Activated CD8-positive, alpha-beta memory T cell treated with anti-CD3 and anti-CD28 coated beads, Interleukin-2, amount 50 U/mL, for 24 hours (primary cell): ENCODE measurements around the gene LIN52.
"Not testable (repeated sequence)": the region's sequence is repeated elsewhere in the genome, so short reads cannot be mapped to it uniquely, and the experiment has no call there.

Experiments
- DNase-seq: peaks from one replicate; pipeline ENCODE4 v3.0.0-alpha.2; 2020; ENCODE audit errors: extremely low read depth

The LIN52 gene

DNA sequence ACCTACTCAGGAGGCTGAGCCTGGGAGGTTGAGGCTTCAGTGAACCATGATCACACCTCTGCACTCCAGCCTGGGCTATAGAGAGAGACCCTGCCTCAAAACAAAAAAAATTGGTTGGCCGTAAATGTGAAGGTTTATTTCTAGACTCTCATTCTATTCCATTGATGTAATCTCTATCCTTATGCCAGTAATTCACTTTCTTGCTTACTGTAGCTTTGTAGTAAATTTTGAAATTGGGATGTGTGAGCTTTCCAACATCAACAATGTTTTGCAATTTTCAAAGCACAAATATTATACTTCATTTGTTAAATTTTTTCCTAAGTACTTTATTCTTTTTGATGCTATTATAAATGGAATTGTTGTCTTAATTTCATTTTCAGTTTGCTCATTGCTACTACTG is 24.6 kb downstream of the LIN52 start:
- DNase-seq = no peak

- DNase-seq = not testable (repeated sequence)
Measured at GRCh38 chr14:74111395-74112216, 26.9 kb downstream of the LIN52 start.

- not testable (repeated sequence) for DNase-seq
Measured at GRCh38 chr14:74125487-74125886, 40.7 kb downstream of the LIN52 start.

GRCh38 chr14:74126315-74127013 is 41.7 kb downstream of the LIN52 start:
- no peak for DNase-seq

DNA sequence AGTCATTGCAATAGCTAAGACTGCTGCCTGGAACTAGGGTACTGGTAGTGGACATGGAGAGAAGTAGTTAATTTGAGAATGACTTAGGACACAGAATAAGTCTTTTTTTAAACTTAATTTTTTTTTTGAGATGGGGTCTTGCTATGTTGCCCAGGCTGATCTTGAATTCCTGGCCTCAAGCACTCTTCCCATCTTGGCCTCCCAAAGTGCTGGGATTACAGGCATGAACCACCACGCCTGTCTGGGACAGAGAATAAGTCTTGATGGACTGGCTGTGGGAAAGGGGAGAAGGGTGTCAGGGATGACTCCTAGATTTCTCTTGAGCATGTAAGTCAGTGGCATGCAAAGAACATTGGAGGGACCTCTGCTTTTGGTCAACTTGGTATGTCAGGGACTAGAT is 42.9 kb downstream of the LIN52 start:
- no peak for DNase-seq

DNA sequence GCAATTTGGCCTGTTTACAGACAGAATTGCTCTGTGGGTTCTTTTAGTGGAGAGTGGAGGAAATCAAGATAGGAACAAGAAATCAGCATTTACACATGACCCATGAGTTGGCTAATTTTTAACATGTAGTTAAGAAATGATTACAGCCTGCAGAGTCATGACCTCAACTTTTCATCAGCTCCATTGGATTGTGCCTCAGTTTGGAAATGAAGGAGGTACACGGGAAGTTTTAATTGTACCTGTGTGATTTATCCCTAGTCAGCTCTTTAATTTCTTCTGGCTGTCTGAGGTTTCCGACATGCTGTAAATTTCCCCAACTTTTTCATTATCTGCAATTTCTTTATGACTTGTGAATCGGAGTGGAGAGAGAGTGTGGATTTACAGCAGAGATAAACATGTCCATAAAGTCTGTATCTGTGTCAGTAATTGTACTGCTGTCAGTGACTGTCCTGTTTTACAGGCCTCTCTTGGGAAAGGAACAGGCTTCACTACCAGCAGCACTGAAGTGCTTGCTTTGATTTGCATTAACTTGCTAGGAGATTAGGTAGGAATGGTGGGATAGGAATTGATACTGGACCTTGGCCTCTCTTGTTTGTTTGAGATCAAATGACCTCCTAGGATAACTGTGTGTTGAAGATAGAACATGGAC is 49.2 kb downstream of the LIN52 start:
- DNase-seq = no peak

DNA sequence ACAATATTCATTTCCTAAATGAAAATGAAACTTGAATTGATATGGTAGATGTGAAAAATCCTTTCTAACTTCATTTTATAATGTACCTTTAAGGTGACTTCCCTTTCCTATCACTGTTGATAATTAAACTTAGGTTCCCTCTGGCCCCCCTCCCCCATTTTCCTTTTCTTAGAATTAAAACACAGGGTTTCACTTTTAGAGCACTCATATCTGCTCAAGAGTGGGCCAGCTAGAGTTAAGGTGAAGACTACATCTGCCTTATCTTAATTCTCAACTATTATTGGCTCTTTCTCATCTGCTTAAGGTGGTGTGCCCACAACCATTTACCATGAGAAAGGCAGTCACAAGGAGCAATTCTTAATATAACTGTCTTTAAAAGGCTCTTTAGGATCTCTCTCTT is 49.7 kb downstream of the LIN52 start:
- DNase-seq = no peak

GRCh38 chr14:74135426-74135825 is 50.7 kb downstream of the LIN52 start:
- DNase-seq = no peak

GRCh38 chr14:74140374-74140850 is 55.7 kb downstream of the LIN52 start:
- DNase-seq = no peak

- DNase-seq = no peak
Measured at GRCh38 chr14:74141703-74142102, 56.9 kb downstream of the LIN52 start.

GRCh38 chr14:74142523-74142922 is 57.8 kb downstream of the LIN52 start:
- no peak for DNase-seq

DNA sequence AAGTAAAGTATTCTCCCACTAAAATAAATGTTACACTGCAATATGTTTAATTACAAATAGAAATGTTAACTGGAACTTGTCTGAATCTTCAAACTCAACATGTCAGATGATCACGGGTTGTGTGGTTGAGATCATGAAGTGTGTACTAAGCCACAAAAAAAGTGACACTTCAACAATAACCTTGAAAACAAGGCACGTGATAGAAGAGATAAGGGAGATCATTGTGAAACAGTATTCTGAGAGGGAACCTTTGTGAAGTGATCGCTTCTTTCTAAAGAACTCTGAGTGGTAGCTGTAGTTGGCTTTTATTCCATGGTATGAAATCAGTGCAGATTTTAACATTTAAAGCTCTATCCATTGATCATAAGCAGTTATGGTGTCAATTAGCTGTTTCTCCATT is 60.0 kb downstream of the LIN52 start:
- DNase-seq = no peak

DNA sequence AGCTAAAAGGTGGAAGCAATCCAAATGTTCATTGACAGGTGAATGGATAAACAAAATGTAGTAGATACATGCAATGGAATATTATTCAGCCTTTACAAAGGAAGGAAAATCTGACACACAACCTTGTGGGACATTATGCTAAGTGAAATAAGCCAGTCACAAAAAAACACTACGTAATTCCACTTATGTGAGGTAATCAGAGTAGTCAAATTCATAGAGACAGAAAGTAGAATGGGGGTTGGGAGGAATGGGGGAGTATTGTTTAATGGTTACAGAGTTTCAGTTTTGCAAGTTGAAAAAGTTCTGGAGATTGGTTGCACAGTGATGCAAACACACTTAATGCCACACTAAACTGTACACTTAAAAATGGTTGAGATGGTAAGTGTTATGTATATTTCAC is 62.8 kb downstream of the LIN52 start:
- DNase-seq = no peak

DNA sequence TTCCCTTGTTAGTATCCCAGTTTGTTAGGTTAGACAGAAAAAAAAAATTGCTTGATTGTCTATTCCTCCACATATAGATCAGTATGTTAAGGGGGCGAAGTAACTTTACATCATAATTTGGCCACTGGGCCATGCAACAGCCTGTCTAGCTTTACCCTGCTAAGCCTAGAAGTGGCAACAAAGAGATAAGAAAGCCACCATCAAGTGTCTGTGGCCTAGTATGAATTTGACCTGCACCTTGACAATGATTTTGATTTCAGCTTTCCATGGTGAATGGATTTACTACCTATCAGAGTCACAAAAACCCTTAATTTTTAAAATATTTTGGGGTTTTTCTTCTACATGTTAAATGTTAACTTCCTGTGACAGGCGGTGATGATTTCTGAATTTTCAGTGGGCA is 63.9 kb downstream of the LIN52 start:
- DNase-seq = no peak

GRCh38 chr14:74155287-74155686 is 70.5 kb downstream of the LIN52 start:
- no peak for DNase-seq

DNA sequence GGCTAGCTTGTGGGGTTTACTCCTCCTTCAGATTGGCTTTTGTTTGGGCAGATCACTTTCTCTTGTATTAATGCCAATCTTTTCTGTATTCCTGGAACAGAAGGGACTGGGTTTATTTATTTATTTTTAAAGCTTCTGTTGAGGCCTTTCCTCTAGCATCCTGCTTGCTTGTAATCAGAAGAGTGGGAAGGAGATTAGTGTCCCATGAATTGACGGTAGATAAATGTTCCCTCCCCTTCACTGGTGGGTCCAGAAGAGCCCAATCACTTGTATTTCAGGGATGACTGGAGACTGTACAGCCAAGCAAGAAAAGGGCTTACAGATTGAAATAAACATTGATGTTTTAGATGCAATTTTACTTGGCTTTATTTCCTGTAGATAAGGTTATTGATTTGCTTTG is 71.0 kb downstream of the LIN52 start:
- no peak for DNase-seq

GRCh38 chr14:74160763-74161162 is 76.0 kb downstream of the LIN52 start:
- no peak for DNase-seq

DNA sequence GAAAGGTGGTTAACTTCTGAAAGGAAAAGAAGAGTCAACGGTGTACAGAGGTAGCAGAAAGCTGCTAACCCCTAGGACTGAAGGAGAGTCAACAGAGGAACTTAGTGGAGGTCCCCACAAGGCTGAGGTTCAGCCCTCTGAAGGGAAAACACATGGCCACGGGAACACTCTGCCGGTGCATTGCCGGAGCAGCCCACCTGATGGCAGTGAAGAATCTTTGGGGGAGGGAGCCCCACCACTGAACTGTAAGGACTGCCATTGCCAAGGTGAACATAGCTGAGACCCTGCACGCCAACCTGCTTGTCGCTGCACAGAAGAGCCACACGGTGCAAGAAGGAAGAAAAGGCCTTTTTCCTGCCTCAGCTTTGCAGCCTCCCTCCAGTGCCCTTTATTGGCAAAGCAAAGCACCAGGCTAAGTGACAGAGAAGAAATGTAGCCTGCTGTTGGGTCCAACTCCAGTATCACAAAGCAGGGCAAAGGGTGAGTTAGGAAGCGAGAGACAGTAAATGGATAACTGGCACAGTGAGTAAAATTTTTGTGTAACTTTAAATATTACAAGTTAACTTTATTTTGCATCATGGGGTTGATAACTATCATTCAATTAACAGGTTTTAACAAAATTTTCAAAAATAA is 76.9 kb downstream of the LIN52 start:
- DNase-seq = no peak

DNA sequence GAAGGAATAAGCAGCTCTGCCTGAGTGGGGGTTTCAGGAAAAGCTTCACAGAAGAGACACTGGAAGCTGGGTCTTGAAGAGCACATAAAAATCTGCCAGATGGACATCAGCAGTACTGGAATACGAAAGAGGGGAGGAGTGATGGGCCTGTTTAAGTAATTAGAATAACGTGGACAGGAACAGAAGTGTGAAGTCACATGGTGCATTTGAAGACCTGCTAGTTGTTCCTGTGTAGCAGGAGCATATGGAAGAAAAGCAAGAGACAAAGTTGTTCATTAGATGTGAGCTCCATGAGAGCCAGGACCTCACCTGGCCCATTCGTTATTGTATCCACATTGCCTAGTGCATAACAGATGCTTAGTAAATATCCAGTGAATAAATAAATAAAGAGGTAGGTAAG is 85.2 kb downstream of the LIN52 start:
- DNase-seq = no peak

- no peak for DNase-seq
Measured at GRCh38 chr14:74176400-74176793, 91.6 kb downstream of the LIN52 start.

DNA sequence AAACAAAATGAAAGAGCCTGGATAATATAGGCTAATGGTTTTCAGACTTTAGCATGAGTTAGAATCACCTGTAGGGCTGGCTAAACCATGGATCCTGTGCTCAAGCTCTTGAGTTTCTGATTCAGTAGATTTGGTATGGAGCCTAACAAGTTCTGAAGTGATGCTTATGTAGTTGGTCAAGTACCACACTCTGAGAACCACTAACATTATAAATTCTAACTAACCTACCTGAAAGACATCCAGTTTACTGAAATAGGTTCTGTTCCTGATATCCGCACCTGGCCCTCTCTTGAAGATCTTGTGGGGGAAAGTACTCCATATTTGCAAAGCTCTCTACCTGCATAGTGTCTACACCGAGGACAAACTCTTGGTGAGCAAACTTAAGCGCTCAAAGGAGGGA is 95.1 kb downstream of the LIN52 start:
- DNase-seq = no peak

GRCh38 chr14:74190927-74191575 is 106.3 kb downstream of the LIN52 start:
- DNase-seq = no peak
